8988T (cell line): Measurements from ENCODE around the gene ATP6V1B1.

Source experiments
- DNase-seq: peaks from one replicate; pipeline ENCODE4 v3.0.0; 2011

ATP6V1B1 gene

GRCh38 chr2:70947556-70948184, 12.0 kb downstream of the ATP6V1B1 start:
- DNase-seq: no peak

DNA sequence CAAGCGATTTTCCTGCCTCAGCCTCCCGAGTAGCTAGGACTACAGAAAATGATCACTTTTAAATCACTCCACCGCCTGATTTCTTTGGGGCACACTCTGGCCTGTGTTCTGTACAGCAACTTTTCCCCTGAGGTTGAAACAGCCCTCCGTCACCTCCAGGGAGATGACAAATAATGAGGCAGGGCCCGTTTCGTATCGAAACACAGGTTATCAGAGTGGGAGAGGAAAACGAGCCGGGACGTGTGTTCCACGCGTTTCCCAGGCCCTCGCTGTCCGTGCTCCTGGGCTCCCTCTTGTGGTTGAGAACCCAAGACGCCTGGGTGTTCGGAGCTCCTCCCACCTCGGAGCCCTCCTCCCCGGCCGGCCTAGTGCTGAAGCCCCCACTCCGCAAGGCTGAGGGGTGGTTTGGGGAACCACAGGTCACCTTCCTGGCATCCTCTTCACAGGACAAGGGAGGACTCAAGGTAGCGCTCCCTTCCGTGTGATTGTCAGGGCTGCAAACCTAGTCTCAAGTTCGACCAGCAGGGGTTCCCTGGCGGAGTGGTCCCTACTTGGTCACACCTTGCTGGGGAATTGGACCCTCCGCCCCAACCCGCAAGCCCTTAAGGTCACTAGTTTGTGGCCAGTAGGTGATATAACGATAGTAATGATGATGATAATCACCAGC, 12.8 kb downstream of the ATP6V1B1 start:
- peak; percentile 68 for DNase-seq

DNA sequence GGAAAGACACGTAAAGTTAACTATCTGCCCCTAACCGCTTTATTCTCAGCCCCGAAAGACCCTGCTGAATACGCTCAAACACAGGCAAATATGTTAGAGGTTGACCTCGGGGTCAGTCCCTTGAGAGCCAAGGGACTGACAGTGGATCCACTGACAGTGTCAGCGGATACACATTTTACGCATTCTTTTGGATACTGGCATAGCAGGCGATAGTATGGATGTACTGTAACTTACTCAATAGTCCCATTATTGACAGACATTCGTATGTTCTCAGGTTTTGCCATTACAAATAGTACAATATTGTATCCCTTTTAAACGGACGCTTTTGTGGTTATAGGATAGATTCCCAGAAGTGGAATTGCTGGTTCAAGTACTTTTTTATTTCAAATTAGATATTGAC, 13.4 kb downstream of the ATP6V1B1 start:
- no peak for DNase-seq

- DNase-seq: no peak
These were observed 19.2 kb downstream of the ATP6V1B1 start for GRCh38 chr2:70954886-70955285.

- no peak for DNase-seq
These were observed 20.4 kb downstream of the ATP6V1B1 start for GRCh38 chr2:70956141-70956540.

- DNase-seq: no peak
These were observed 22.1 kb downstream of the ATP6V1B1 start for GRCh38 chr2:70957798-70958197.

DNA sequence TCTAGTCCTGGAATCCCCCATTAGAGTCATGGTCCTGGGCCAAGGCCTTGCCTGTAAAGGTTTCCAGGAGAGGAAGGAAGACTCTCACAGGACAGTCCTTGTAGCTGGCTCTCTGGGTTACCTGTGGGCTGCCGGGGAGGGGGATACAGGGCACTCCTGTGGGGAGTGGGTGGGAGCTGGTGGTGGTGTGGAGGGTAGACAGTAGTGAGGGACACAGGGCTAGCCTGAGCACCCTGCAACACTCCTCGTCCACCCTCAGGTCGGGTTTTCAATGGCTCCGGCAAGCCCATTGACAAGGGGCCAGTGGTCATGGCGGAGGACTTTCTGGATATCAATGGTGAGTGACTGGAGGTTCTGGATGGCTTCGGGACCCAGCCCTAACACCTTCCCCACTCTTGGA, 23.1 kb downstream of the ATP6V1B1 start:
- no peak for DNase-seq

- DNase-seq: no peak
These were observed 23.6 kb downstream of the ATP6V1B1 start for GRCh38 chr2:70959271-70959761.

- no peak for DNase-seq
These were observed 24.4 kb downstream of the ATP6V1B1 start for GRCh38 chr2:70959851-70960832.

- no peak for DNase-seq
These were observed 25.3 kb downstream of the ATP6V1B1 start for GRCh38 chr2:70960833-70961647.

DNA sequence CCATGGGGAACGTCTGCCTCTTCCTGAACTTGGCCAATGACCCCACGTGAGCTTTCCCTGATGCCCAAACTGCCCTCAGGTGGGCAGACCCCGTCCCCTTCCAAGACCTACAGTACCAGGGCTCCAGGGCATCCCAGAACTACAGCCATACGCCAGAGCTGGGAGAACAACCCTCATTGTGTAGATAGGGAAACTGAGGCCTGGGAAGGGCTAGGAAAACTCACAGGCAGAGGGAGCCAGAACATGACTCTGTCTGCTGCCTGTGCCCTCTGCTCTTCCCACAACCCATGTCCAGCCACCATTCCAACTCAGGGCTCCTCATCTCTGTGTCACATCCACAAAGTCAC, 25.9 kb downstream of the ATP6V1B1 start:
- no peak for DNase-seq

- no peak for DNase-seq
These were observed 26.6 kb downstream of the ATP6V1B1 start for GRCh38 chr2:70962211-70962884.

DNA sequence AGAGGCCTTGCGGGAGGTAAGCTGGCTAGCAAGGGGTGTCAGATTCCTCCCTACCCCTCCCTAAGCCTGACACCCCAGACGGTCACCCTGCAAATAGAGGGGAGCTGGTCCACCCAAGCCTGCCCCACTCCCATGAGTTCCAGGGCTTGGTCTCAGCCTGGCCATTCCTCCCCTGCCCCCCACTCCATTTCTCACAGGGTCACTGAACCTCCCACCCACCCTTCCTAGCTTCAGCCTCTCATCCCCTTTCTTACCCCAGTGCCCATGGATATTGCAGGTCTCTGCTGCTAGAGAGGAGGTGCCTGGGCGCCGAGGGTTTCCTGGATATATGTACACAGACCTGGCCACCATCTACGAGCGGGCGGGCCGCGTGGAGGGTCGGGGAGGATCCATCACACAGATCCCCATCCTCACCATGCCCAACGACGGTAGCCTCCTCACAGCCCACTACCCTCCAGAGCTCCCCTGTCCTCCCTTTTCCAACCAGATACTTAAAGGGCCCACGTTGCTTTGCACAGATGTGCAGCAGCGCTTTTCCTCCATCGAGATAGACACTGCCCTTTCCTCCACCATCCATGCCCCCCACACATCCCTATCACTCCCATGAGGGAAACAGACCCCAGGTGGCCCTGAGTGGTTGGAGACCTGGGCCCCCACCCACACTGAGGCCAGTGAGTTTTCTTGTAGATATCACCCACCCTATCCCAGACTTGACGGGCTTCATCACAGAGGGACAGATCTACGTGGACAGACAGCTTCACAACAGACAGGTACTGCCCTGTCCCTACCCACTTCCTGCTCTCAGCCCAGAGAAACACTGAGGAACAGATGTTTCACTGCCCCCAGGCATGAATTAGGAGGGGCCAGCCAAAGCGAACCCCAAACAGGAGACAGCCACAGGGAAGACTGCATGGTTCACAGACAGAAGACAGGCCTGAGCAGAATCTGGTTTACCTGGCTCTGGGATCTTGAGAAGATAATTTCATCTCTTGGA, 27.5 kb downstream of the ATP6V1B1 start:
- no peak for DNase-seq

DNA sequence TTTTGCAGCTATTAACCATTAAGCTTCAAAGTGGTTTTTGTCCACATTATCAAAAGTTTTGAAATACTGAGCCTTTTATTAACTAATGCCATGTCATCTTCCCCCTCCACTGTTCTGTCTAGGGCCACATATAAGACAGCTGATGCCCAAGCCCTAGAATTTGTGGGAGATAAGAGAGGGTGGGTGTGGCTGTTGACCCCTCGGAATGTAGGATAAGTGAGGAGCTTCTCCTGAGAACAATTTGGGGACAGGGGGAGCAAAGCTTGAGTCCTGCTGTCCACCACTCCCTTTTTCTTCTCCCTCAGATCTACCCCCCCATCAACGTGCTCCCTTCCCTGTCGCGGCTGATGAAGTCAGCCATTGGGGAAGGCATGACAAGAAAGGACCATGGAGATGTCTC, 28.4 kb downstream of the ATP6V1B1 start:
- no peak for DNase-seq

GRCh38 chr2:70964596-70965386, 29.1 kb downstream of the ATP6V1B1 start:
- peak; percentile 73 for DNase-seq

GRCh38 chr2:70965506-70965905, 29.8 kb downstream of the ATP6V1B1 start:
- no peak for DNase-seq

GRCh38 chr2:70966681-70967080, 31.0 kb downstream of the ATP6V1B1 start:
- no peak for DNase-seq

DNA sequence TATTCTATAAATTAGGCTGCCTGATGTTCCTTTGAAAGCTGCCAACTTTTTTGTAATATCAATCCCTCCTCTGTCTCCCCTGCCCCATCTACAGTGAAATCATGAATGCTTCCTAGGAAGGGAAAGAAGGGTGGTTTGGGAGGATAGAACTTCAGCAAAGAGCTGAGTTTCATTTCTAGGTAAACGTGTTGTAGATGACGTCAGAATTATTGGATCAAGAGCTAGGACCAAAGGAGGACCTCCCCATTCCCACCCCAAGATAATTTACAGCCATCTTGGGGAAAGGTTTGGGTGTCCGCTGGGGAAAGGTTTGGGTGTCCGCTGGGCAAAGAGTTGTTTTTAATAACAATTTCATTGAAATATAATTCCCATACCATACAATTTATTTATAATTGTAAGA, 31.5 kb downstream of the ATP6V1B1 start:
- no peak for DNase-seq

GRCh38 chr2:70974592-70974991, 38.9 kb downstream of the ATP6V1B1 start:
- no peak for DNase-seq

DNA sequence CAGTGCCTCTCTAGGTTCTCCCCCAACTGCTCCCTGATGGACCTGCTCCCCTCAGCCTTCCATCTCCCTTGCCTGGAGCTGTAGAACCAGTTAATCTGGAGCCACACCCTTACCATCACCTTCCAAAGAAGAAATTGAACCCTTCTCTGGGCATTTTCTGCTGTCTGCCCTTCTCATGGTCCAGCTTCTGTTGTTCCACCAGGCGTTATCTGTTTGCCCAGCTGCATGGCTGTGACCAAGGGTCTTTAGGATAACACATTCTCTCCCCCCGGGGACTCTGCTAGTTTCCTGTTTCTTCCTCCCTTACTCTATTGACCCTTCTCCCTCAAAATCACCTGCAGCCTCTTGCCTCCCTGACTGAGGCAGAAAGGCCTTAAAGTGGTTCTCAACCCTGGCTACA, 39.5 kb downstream of the ATP6V1B1 start:
- DNase-seq: no peak
